Left cardiac atrium (tissue), 4 donors: ENCODE data around the gene CES4A. TPM values are rescaled to one million over a fixed set of nuclear protein-coding genes. Genes with fewer than 3 reads are reported as not detected.
A peak's percentile ranks its signal among the peaks of the same experiment; 100 is the strongest.

ENCODE experiments used
- ATAC-seq, 2 donors: fragments of 200-7000 bp; cut with Tn5 transposase; one replicate each; pipeline ENCODE4 v1.9.1; 2020; ENCODE audit warnings: mild to moderate bottlenecking in 2 of 2, moderate library complexity in 2 of 2
- DNase-seq: peaks from one replicate; pipeline ENCODE4 v3.0.0-alpha.2; 2020
- intact Hi-C, 2 donors: fragments of 100-400 bp; cut with DNase I; formaldehyde crosslinking; loops; one replicate each; pipeline versions ENCODE4 v1.14.1 to v1.15.1; 2022 to 2023
- total RNA-seq, 2 donors: library from RNA; stranded (reverse); fragmentation: NEBNext Ultra II Directional; extraction: Animal tissue kit (Norgen Biotek cat#: 25700); gene quantifications; one replicate each; pipeline ENCODE4 v1.2.1, GENCODE V29; 2021
- donor health status: DM: no; HTN: yes; CAD: no.
- donor health status: DM: no; HTN: yes; CAD: no; lungs with severe emphysema.
- donor health status: DM: yes; HTN: yes; CAD: no.
- donor health status: Dilated cardiomyopathy.

The CES4A gene
- total RNA-seq, 2 donors from 2014 or later: 5.2 to 8.5 TPM

GRCh38 chr16:67013823-67014633 is 25.6 kb downstream of the CES4A start:
- DNase-seq (peak; percentile 84), ATAC-seq (peak; percentile 86 to 88)
- intact Hi-C loops: no loop called here

- DNase-seq (no peak), ATAC-seq (no peak)
- intact Hi-C loops: no loop called here
These were observed 26.4 kb downstream of the CES4A start for GRCh38 chr16:67014634-67015312.

GRCh38 chr16:67015313-67015731 is 26.9 kb downstream of the CES4A start:
- ATAC-seq (no peak), DNase-seq (no peak)
- intact Hi-C loops: no loop called here

GRCh38 chr16:67016143-67016542 is 27.8 kb downstream of the CES4A start:
- ATAC-seq (no peak), DNase-seq (no peak)
- intact Hi-C loops: no loop called here

- ATAC-seq (no peak), DNase-seq (no peak)
- intact Hi-C loops: no loop called here
These were observed 28.5 kb downstream of the CES4A start for GRCh38 chr16:67016681-67017420.

- ATAC-seq: no peak
- no peak for DNase-seq
- intact Hi-C loops: no loop called here
These were observed 29.0 kb downstream of the CES4A start for GRCh38 chr16:67017421-67017750.

- peak; percentile 41 for DNase-seq
- peak in 1 of 2 donors; percentile 63 for ATAC-seq
- intact Hi-C loops: no loop called here
These were observed 29.6 kb downstream of the CES4A start for GRCh38 chr16:67017810-67018488.

- ATAC-seq: no peak
- no peak for DNase-seq
- intact Hi-C loops: no loop called here
These were observed 30.8 kb downstream of the CES4A start for GRCh38 chr16:67019171-67019570.

- intact Hi-C loops: no loop called here
- ATAC-seq (no peak), DNase-seq (no peak)
These were observed 32.9 kb downstream of the CES4A start for GRCh38 chr16:67021321-67021720.

GRCh38 chr16:67022531-67023214 is 34.3 kb downstream of the CES4A start:
- intact Hi-C loops: no loop called here
- ATAC-seq: no peak
- DNase-seq: no peak

- intact Hi-C loops: no loop called here
- ATAC-seq (no peak), DNase-seq (no peak)
These were observed 35.3 kb downstream of the CES4A start for GRCh38 chr16:67023689-67024088.

- intact Hi-C loops: no loop called here
- ATAC-seq: no peak
- no peak for DNase-seq
These were observed 36.2 kb downstream of the CES4A start for GRCh38 chr16:67024384-67025209.

- DNase-seq: no peak
- ATAC-seq: no peak
These were observed 36.8 kb downstream of the CES4A start for GRCh38 chr16:67025210-67025550.

GRCh38 chr16:67026570-67026969 is 38.2 kb downstream of the CES4A start:
- DNase-seq: no peak
- ATAC-seq: no peak
- intact Hi-C loops: no loop called here

More at GRCh38 chr16:67025210-67025550, 36.8 kb downstream of the CES4A start:
- intact Hi-C loops: no loop called here

- intact Hi-C loops: no loop called here
- ATAC-seq: no peak
- no peak for DNase-seq
These were observed 38.7 kb downstream of the CES4A start for GRCh38 chr16:67027046-67027445.

GRCh38 chr16:67028167-67028695 is 39.8 kb downstream of the CES4A start:
- intact Hi-C loops: no loop called here
- ATAC-seq: no peak

GRCh38 chr16:67028696-67029253 is 40.4 kb downstream of the CES4A start, which contains the start of gene CBFB:
Gene CBFB, plus strand, starts transcription at chr16:67029149. Its CDS starts 259 bp downstream, at chr16:67029408.
- intact Hi-C loops: no loop called here

More at GRCh38 chr16:67028167-67028695, 39.8 kb downstream of the CES4A start:
- no peak for DNase-seq

More at GRCh38 chr16:67028696-67029253, 40.4 kb downstream of the CES4A start, which contains the start of gene CBFB:
- DNase-seq: peak; percentile 93
- peak; percentile 90 to 95 for ATAC-seq
